Adrenal gland (tissue), 12 donors: ENCODE measurements around the gene FAM24A. TPM values are rescaled to one million over a fixed set of nuclear protein-coding genes. Genes with fewer than 3 reads are reported as not detected.
"Not testable (repeated sequence)": the region's sequence is repeated elsewhere in the genome, so short reads cannot be mapped to it uniquely, and the experiment has no call there.

ENCODE experiments used
- DNase-seq, 7 donors: peaks; one replicate each; pipeline ENCODE4 v3.0.0-alpha.2; 2019 to 2020
- H3K27ac ChIP-seq, 5 donors: fragments of 200-600 bp; sonication (generic) in 4 of 5; 1 replicate in 3 of 5; 2 replicates in 2 of 5; pipeline versions ENCODE4 v1.5.1 to v1.8.0; 2016 to 2020; ENCODE audit warnings: mild to moderate bottlenecking in 1 of 5
- H3K27me3 ChIP-seq: fragments of 200-600 bp; 2 replicates; pipeline ENCODE4 v1.8.0; 2021
- H3K36me3 ChIP-seq, 2 donors: fragments of 200-600 bp; replicated peaks in 1 of 2; 1 replicate in 1 of 2; 2 replicates in 1 of 2; pipeline versions ENCODE4 v1.5.1 to v1.8.0; 2018 to 2022
- H3K4me1 ChIP-seq, 2 donors: fragments of 200-600 bp; replicated peaks in 1 of 2; 1 replicate in 1 of 2; 2 replicates in 1 of 2; pipeline versions ENCODE4 v1.5.1 to v1.8.0; 2018 to 2021
- H3K4me3 ChIP-seq, 4 donors: fragments of 200-600 bp; sonication (generic) in 3 of 4; one replicate each; pipeline ENCODE4 v1.5.1; 2016 to 2018
- H3K9me3 ChIP-seq, 3 donors: fragments of 200-600 bp; sonication (generic) in 1 of 3; replicated peaks in 1 of 3; 1 replicate in 2 of 3; 2 replicates in 1 of 3; pipeline versions ENCODE4 v1.5.1 to v1.8.0; 2016 to 2021
- POLR2A ChIP-seq, 2 donors: fragments of 450-650 bp; IDR thresholded peaks; one replicate each; pipeline ENCODE4 v1.6.1; 2017; ENCODE audit warnings: antibody characterized with exemption in 2 of 2, mild to moderate bottlenecking in 2 of 2, moderate library complexity in 1 of 2
- WGBS, 4 donors: extraction: QIAGEN DNeasy Blood & Tissue Kit in 2 of 4; methylation state at CpG; one replicate each; pipeline versions ENCODE4 v1.1.5 to v1.1.7; 2013 to 2017; 5-methylcytosine and 5-hydroxymethylcytosine counted together
- intact Hi-C, 2 donors: fragments of 100-400 bp; cut with DNase I; formaldehyde crosslinking; loops; one replicate each; pipeline versions ENCODE4 v1.14.1 to v1.15.0; 2022 to 2023
- polyA plus RNA-seq, 3 donors: library from polyadenylated mRNA; stranded (reverse); fragments of 200-250 nt in 2 of 3; fragments of 350-450 nt in 1 of 3; fragmentation: Illumina TruSeq in 1 of 3; extraction: RNeasy Lipid Tissue Mini Kit (QIAGEN cat#74804) in 1 of 3; gene quantifications; one replicate each; pipeline ENCODE4 v1.2.3, GENCODE V29; 2013 to 2014
- total RNA-seq, 9 donors: library from RNA; depleted of rRNA in 4 of 9; stranded (reverse); fragments of >200 nt in 4 of 9; fragments of 120-200 nt in 1 of 9; fragmentation: NEBNext Ultra II Directional in 1 of 9; extraction: Animal tissue kit (Norgen Biotek cat#: 25700) in 1 of 9; gene quantifications; one replicate each; pipeline versions ENCODE4 v1.1.0 to v1.2.4, GENCODE V29; 2013 to 2023
- TF ChIP-seq, protein P1 (sequence below), 6 experiments: fragments of 450-650 bp in 4 of 6; fragments of 200-600 bp in 2 of 6; sonication (generic) in 1 of 6; IDR thresholded peaks; 1 replicate in 5 of 6; 2 replicates in 1 of 6; pipeline versions ENCODE4 v1.5.1 to v1.8.0; 2016 to 2021; ENCODE audit warnings: antibody characterized with exemption in 6 of 6, mild to moderate bottlenecking in 2 of 6, moderate library complexity in 1 of 6
- donor health status: healthy with polysubstance abuse.
- donor health status: Bipolar disorder and iron deficiency.
- donor health status: DM: yes; HTN: yes; CAD: no.
- donor health status: DM: no; HTN: no; CAD: no.
- donor health status: DM: no; HTN: no; CAD: no.
- donor health status: DM: yes; HTN: yes; CAD: no.

The FAM24A gene
- total and polyA plus RNA-seq, 12 donors = not detected

DNA sequence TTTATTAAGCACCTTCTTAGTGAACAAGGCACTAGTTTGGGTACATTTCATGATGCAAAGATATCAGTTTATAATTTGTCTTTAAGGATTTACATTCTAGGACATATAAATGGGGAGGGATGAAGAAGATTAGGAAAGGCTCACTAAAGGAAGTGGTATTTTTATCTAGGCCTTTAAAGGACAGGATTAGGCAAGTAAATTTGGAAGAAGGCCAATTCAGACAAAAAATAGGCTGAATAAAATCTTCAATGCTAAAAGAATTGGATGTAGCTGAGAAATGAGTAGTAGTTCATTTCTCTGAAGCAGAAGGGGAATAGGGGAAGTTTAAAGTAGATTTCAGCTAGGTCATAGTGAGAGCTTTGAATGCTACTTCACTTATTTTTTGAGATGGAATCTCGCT, 26.2 kb upstream of the FAM24A start:
- Histone ChIP-seq H3K4me1 (peaks cover 6 to 8% of the 10 kb centered on the region in 2 donors), H3K4me3 (no peak overlapping the region), H3K27ac (no peak overlapping the region), H3K27me3 (no peaks in the 10 kb centered on the region), H3K36me3 (no peaks in the 10 kb centered on the region), H3K9me3 (no peaks in the 10 kb centered on the region)
- no peak for TF ChIP-seq POLR2A (IDR thresholded peaks at IDR 0.05)
- TF ChIP-seq, protein P1, sequence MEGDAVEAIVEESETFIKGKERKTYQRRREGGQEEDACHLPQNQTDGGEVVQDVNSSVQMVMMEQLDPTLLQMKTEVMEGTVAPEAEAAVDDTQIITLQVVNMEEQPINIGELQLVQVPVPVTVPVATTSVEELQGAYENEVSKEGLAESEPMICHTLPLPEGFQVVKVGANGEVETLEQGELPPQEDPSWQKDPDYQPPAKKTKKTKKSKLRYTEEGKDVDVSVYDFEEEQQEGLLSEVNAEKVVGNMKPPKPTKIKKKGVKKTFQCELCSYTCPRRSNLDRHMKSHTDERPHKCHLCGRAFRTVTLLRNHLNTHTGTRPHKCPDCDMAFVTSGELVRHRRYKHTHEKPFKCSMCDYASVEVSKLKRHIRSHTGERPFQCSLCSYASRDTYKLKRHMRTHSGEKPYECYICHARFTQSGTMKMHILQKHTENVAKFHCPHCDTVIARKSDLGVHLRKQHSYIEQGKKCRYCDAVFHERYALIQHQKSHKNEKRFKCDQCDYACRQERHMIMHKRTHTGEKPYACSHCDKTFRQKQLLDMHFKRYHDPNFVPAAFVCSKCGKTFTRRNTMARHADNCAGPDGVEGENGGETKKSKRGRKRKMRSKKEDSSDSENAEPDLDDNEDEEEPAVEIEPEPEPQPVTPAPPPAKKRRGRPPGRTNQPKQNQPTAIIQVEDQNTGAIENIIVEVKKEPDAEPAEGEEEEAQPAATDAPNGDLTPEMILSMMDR (IDR thresholded peaks at IDR 0.05) = no peak
- intact Hi-C loops = no loop called here
- no peak for DNase-seq
- WGBS, 4 donors = 83 to 87% (median 86%) methylated on average over 1 of the region's 1 CpG

DNA sequence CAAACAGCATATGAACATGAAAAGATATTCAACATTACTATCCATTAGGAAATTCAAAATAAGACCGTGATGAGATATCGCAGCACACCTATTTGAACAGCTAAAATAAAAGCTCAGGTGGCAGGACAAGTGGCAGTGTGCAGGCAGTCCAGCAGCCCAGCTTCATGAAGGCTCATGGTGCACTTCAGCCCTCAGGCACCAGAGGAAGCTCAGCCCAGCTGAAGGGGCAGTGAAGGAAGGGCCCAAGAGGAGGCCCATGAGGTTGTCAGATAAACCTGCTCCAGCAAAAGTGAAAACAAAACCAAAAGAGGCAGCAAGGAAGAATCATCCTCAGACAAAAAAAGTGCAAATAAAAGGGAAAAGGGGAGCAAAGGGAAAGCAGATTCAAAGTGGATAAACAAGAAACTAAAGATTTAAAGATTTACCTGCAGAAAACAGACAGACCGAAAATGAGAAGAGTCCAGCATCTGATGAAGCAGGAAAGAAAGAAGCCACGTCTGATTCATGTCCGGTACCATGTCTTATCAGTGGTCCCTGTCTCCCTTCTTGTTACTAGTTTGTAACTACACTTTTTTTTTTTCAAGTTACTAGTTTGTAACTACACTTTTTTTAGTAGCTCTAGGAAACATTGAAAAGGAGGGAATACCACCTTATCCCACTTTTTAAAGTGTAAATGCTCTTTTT, 16.0 kb upstream of the FAM24A start:
- DNase-seq = no peak
- Histone ChIP-seq H3K4me3 (no peak overlapping the region), H3K36me3 (no peaks in the 10 kb centered on the region), H3K4me1 (no peaks in the 10 kb centered on the region), H3K27me3 (no peaks in the 10 kb centered on the region), H3K27ac (no peak overlapping the region), H3K9me3 (no peaks in the 10 kb centered on the region)
- TF ChIP-seq, protein P1 (IDR thresholded peaks at IDR 0.05) = no peak
- no peak for TF ChIP-seq POLR2A (IDR thresholded peaks at IDR 0.05)
- intact Hi-C loops = no loop called here
- WGBS, 4 donors = 77 to 87% (median 82%) methylated on average over 5 of the region's 5 CpGs

DNA sequence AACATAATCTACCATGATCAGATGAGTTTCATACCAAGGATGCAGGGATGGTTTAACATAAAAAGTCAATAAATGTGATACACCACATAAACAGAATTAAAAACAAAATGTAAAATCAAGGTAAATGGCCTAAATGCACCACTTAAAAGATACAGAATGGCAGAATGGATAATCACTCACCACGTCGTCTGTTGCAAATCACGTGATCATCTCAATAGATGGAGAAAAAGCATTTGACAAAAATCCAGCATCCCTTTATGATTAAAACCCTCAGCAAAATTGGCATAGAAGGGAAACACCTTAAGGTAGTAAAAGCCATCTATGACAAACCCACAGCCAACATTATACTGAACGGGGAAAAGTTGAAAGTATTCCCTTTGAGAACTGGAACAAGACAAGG, 6.5 kb upstream of the FAM24A start:
- intact Hi-C loops, H3K4me1 ChIP-seq, DNase-seq, H3K36me3 ChIP-seq, H3K4me3 ChIP-seq, H3K9me3 ChIP-seq, H3K27ac ChIP-seq: not testable (repeated sequence)
- WGBS, 4 donors = 65 to 76% (median 70%) methylated on average over 4 of the region's 4 CpGs
- peaks cover 18% of the 10 kb centered on the region for H3K27me3 ChIP-seq

DNA sequence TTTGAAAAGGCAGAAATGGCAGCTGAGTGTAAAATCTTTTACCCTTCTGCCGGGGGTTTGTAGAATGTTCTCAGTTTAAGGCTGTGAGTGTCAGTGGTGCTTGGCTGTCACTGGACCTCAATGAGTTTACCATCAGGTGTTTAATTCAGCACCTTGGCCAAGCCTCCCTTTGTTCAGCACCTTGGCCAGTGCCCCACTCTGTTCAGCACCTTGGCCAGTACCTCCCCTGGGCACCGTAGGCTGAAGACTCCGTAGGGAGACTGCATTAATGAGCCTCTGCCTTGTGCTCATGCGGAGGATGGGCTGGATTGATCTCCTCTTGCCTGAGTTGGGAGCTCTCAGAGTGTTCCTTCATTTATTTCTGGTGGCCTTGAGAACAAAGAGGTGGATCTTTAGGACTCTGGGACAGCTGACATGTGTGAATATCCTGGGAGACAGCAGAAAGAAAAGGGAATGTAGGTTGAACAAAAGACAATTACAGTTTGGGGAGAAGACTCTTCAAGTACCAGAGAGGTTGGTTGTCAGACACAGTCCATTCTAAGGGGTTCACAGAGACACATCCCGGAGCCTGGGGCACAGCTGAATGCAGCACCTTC, 1.6 kb downstream of the FAM24A start:
- no peak for TF ChIP-seq POLR2A (IDR thresholded peaks at IDR 0.05)
- TF ChIP-seq, protein P1 (IDR thresholded peaks at IDR 0.05) = no peak
- 21 to 43% (median 26%) methylated on average over 3 to 5 of the region's 5 CpGs for WGBS, 4 donors
- intact Hi-C loops = no loop called here

DNA sequence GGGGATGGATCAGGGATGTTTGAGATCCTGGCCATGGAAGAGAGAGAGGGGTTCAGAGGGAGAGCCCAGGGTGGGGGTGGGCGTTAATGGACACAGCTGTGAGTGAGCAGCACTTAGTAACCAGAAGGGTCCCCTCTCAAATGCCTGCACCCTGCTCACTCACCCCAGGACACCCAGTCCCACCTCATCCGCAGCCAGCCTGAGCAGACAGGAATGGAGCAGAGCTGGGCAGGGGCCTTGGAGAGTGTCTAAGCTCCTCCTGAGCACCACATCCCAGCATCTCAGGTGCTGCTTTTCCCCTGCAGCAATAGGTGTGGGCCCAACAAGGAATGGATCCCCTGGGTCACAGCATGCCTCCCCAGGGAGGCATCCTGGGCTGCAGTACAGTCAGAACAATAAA, 5.3 kb downstream of the FAM24A start:
- TF ChIP-seq, protein P1 (IDR thresholded peaks at IDR 0.05) = no peak
- no peak for TF ChIP-seq POLR2A (IDR thresholded peaks at IDR 0.05)
- Histone ChIP-seq H3K27ac (no peak overlapping the region), H3K9me3 (no peaks in the 10 kb centered on the region), H3K4me1 (no peaks in the 10 kb centered on the region), H3K36me3 (no peaks in the 10 kb centered on the region), H3K4me3 (no peak overlapping the region), H3K27me3 (no peaks in the 10 kb centered on the region)
- WGBS, 4 donors = 83 to 100% (median 95%) methylated on average over 1 to 2 of the region's 2 CpGs
- intact Hi-C loops = no loop called here
- no peak for DNase-seq

More for the DNA sequence above, 1.6 kb downstream of the FAM24A start:
- Histone ChIP-seq H3K9me3 (no peaks in the 10 kb centered on the region), H3K4me1 (no peaks in the 10 kb centered on the region), H3K4me3 (no peak overlapping the region), H3K36me3 (no peaks in the 10 kb centered on the region), H3K27me3 (no peaks in the 10 kb centered on the region), H3K27ac (no peak overlapping the region)
- peak; percentile 31 to 55 (median 44) for DNase-seq
